IPS-NIHi7 (cell line): ENCODE measurements around the gene PARVA.
"Not testable (repeated sequence)": the region's sequence is repeated elsewhere in the genome, so short reads cannot be mapped to it uniquely, and the experiment has no call there.

Source experiments
- DNase-seq: peaks from one replicate; pipeline ENCODE4 v3.0.0; 2012; ENCODE audit warnings: mixed read lengths; ENCODE audit errors: extremely low spot score

PARVA gene

GRCh38 chr11:12503886-12504285 is 126.5 kb downstream of the PARVA start:
- DNase-seq: no peak

- DNase-seq: peak; percentile 9
These were observed 127.8 kb downstream of the PARVA start for GRCh38 chr11:12505183-12505582.

DNA sequence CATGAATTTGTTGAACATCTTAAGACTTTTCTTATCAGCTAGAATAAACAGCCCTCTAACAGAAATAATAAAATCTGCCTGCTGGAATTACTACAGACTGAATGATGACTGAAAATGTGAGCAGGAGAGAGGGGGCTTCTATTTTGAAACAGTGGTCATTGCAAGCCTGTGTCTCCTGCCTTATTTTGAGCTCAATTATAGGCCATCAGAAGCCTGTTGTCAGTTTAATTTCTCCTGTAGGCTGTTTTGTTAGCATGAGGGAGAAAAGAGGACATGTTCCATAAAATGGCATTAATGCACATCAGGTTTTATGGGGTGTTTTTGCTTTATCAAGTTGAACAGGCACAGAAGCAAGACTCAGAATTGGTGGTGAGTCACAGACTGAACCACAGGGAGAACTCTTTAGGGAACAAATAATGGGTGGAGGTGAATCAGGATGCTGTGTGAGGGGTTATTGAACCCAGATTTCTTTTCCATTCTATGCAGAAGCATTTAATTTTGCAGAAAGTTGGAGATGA is 129.1 kb downstream of the PARVA start:
- no peak for DNase-seq

DNA sequence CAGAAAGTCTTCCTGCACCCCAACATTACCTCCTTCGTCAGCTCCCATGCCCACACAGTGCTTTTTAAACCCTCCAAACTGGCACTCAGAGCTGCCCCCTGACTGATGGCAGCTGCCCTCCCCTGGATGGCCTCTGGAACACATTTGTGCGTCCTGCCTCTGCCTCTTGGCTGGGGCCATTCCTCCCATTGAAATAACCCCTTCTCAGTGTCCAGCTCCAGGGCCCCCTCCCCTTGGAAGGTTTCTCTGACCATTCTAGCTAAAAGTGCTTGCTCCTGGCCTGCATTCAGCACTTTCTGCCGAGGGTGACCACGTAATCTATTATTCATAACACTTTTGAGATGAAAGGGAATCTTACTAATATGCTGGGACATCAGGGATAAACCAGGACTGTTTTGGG is 130.0 kb downstream of the PARVA start:
- DNase-seq: no peak

GRCh38 chr11:12508151-12508751 is 130.9 kb downstream of the PARVA start:
- DNase-seq: no peak

DNA sequence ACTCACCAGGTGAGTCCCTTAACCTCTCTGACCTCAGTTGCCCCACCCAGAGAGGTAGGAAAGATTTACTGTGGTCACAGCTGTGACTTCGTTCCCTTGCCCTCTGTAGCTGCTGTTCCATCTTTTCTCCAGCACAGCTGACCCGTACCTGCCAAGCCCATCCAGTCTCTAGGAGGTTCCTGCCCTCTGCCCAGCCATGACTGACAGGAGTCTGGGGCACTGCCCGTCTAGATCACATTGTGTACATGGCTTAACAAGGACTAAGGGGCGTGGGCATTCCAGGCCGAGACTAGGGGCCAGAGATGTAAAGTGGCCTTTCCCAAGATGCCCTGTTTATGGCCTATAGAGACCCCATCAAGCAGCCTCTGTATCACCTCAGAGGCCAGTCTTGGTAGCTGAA is 132.0 kb downstream of the PARVA start:
- DNase-seq: no peak

DNA sequence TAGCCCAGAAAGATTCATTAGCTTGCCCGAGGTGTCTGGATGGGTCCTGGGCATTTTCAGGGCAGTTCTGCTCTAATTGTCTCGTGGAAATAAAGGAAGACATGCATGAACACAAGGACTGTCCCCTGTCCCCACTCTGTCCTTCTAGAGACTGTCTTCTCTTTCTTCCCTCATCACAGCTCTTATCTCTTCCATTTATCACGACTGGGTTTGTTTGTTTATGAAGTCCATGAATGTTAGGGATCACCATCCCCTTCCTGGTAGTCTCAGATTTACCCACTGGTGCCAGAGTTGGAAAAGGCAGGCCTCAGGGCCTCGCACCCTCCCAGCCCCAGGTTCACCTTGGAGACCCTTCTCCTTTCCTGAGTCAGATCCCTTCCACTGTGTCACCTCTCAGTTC is 134.8 kb downstream of the PARVA start:
- no peak for DNase-seq

- no peak for DNase-seq
These were observed 135.5 kb downstream of the PARVA start for GRCh38 chr11:12512826-12513395.

- DNase-seq: no peak
These were observed 139.2 kb downstream of the PARVA start for GRCh38 chr11:12516387-12517105.

- DNase-seq: no peak
These were observed 139.9 kb downstream of the PARVA start for GRCh38 chr11:12517306-12517705.

GRCh38 chr11:12517741-12518140 is 140.4 kb downstream of the PARVA start:
- no peak for DNase-seq

GRCh38 chr11:12518606-12519385 is 141.4 kb downstream of the PARVA start:
- no peak for DNase-seq

GRCh38 chr11:12520054-12520453 is 142.7 kb downstream of the PARVA start:
- DNase-seq: no peak

DNA sequence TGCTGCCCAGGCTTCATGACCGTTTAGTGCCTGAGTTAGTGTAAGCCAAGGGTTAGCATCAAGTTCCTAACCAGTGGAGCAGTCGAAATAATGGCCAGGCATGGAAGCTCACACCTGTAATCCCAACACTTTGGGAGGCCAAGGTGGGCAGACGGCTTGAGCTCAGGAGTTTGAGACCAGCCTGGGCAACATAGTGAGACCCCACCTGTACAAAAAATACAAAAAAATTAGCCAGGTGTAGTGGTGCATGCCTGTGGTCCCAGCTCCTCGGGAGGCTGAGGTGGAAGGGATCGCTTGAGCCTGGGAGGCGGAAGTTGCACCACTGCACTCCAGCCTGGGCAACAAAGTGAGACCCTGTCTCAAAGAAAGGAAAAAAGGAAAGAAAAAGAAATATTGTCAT is 143.2 kb downstream of the PARVA start:
- DNase-seq: not testable (repeated sequence)

- DNase-seq: no peak
These were observed 146.0 kb downstream of the PARVA start for GRCh38 chr11:12523180-12523924.

DNA sequence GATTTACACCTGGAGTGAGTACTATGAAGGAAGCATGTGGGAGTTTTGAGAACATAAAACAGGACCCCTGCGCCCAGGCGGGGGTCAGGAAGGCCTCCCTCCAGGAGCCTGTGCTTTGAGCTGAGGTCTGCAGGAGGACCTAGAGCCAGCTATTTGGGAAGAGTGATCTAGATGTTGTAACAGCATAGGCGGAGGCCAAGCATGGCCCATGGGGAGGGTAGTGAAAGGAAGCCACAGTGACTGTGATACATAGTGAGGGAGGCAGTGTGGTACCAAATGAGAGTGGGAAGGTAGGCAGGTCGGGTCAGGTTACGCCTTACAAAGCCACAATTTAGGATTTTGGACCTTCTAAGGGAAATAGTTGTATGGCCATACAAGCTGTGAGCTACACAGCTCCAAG is 147.5 kb downstream of the PARVA start:
- DNase-seq: no peak

DNA sequence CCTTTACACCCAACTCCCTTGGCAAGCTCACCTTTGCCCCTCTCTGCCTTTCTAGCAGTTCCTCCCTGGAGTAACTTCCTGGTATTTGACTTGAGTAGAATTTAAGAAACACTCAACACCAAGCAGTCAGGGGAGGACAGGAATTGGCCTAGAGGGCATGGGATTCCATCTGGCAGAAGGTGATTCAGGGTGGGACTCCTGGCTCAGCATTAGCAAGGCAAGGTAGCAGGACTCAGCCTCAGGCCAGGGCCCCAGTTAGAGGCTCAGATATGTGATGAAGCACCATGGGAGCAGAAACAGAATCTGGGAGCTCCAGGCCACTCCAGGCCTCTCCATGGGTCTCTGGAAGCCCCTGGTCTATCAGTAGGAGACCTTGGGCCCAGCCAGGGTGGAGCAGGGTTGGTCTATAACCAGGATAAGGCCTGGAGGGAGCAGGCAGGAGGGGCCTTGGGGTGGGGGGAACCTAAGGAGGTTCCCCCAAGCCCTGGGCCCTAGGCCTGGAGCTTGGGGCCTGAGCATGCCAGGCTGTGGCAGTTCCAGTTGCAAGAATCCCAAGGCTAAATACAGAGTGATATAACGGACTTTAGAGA is 148.2 kb downstream of the PARVA start:
- no peak for DNase-seq

- no peak for DNase-seq
These were observed 149.4 kb downstream of the PARVA start for GRCh38 chr11:12526789-12527188.

DNA sequence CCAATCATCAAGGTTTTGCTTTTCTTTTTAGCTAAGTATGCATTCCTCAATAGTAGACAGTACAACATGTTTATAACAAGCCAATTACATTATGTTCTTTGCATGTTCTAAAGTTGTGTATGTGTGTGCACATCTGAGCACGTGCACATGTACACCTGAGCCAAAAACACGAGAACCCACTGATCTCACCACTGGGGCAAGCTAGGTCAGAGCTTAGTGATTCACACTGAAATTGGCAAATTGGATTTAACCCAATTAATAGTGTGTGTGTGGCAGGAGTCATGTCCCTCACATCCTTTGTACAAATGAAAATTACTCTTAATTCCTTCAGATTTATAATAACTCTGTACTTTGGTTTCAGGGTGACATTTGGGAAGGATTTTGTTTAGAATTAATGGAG is 151.1 kb downstream of the PARVA start:
- no peak for DNase-seq

GRCh38 chr11:12529041-12529440 is 151.7 kb downstream of the PARVA start:
- no peak for DNase-seq

DNA sequence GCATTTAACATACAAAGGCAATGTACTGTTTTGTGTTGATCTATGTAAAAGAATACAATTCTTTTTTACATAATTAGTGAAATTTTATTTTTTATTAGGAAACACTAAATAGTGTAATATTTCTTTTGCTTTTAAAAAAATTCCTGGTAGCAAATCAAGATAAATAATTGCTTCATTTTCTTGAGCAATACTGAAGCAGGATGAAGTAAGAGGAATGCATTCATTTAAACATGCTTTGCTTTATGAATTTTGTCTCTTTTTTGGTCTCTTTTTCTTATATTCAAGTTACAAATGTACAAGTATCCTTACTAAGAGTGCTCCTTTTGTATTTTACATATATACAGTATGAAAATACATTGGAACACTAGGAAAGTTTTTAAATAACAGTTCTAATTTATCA is 152.4 kb downstream of the PARVA start:
- DNase-seq: no peak
